B cell (primary cell): ENCODE data around the gene SLC10A6. TPM values are rescaled to one million over a fixed set of nuclear protein-coding genes. Genes with fewer than 3 reads are reported as not detected.

Experiments used
- ATAC-seq: fragments of 200-7000 bp; cut with Tn5 transposase; one replicate; pipeline ENCODE4 v1.10.0; 2021; ENCODE audit warnings: low read depth, mild to moderate bottlenecking, moderate number of reproducible peaks, moderate library complexity
- CTCF ChIA-PET: fragments of 350-600 bp; sonication (Branson Sonifier 250); formaldehyde crosslinking; loops from one replicate; lab custom pipeline; 2021; ENCODE audit warnings: antibody characterized with exemption, inconsistent platforms; lab: Charles Lee
- POLR2A ChIA-PET: fragments of 350-600 bp; sonication (Branson Sonifier 250); formaldehyde crosslinking; loops from one replicate; lab custom pipeline; 2021; ENCODE audit warnings: antibody characterized with exemption; lab: Charles Lee
- DNase-seq: peaks from one replicate; pipeline ENCODE4 v3.0.0; 2013
- H2AFZ ChIP-seq: 2 replicates; pipeline ENCODE4 v1.6.1; 2012; ENCODE audit warnings: mild to moderate bottlenecking, low read depth, low read length; ENCODE audit not compliant: insufficient read depth, poor library complexity, severe bottlenecking
- H3K27ac ChIP-seq, 2 donors: 1 replicate in 1 of 2; 2 replicates in 1 of 2; pipeline ENCODE4 v1.5.1; 2012 to 2013; ENCODE audit warnings: low read length in 2 of 2, mild to moderate bottlenecking in 2 of 2, moderate library complexity in 1 of 2
- H3K27me3 ChIP-seq, 4 experiments: fragments of 200-600 bp in 1 of 4; sonication (generic) in 1 of 4; replicated peaks in 1 of 4; 1 replicate in 2 of 4; 2 replicates in 2 of 4; pipeline versions ENCODE4 v1.6.1 to v1.7.0; 2013 to 2016; ENCODE audit warnings: low read length in 3 of 4, mild to moderate bottlenecking in 2 of 4, mixed read lengths in 1 of 4, moderate library complexity in 1 of 4; ENCODE audit not compliant: insufficient read depth in 4 of 4, control insufficient read depth in 3 of 4; ENCODE audit errors: control extremely low read depth in 1 of 4
- H3K36me3 ChIP-seq, 2 experiments: replicated peaks in 1 of 2; 1 replicate in 1 of 2; 2 replicates in 1 of 2; pipeline versions ENCODE4 v1.6.1 to v1.7.1; 2013; ENCODE audit warnings: low read length in 1 of 2; ENCODE audit not compliant: insufficient read depth in 2 of 2, control insufficient read depth in 1 of 2; ENCODE audit errors: control extremely low read depth in 1 of 2, extremely low read depth in 1 of 2
- H3K4me1 ChIP-seq, 2 donors: fragments of 200-600 bp in 1 of 2; sonication (generic) in 1 of 2; 1 replicate in 1 of 2; 2 replicates in 1 of 2; pipeline versions ENCODE4 v1.5.1 to v1.6.1; 2013 to 2017; ENCODE audit warnings: low read length in 2 of 2; ENCODE audit not compliant: control insufficient read depth in 2 of 2, insufficient read depth in 2 of 2
- H3K4me2 ChIP-seq: replicated peaks from 2 replicates; pipeline ENCODE3; 2012; ENCODE audit warnings: mild to moderate bottlenecking, low read depth, low read length; ENCODE audit not compliant: poor library complexity, severe bottlenecking
- H3K4me3 ChIP-seq, 5 experiments: fragments of 200-600 bp in 1 of 5; sonication (generic) in 1 of 5; 1 replicate in 3 of 5; 2 replicates in 2 of 5; pipeline versions ENCODE4 v1.5.1 to v1.7.0; 2011 to 2016; ENCODE audit warnings: low read length in 4 of 5, mild to moderate bottlenecking in 4 of 5, low read depth in 2 of 5, control low read depth in 1 of 5, moderate library complexity in 1 of 5; ENCODE audit not compliant: insufficient read depth in 1 of 5; ENCODE audit errors: control extremely low read depth in 1 of 5, extremely low read depth in 1 of 5
- H3K79me2 ChIP-seq: fragments of 200-600 bp; sonication (generic); one replicate; pipeline ENCODE4 v1.6.0; 2016; ENCODE audit warnings: low read length; ENCODE audit not compliant: control insufficient read depth, insufficient read depth
- H3K9ac ChIP-seq: fragments of 200-600 bp; sonication (generic); 2 replicates; pipeline ENCODE4 v1.6.1; 2017; ENCODE audit warnings: mild to moderate bottlenecking, low read length, moderate library complexity
- H3K9me3 ChIP-seq, 3 donors: one replicate each; pipeline versions ENCODE4 v1.6.1 to v1.7.1; 2013; ENCODE audit warnings: low read length in 2 of 3; ENCODE audit not compliant: control insufficient read depth in 2 of 3, insufficient read depth in 1 of 3; ENCODE audit errors: control extremely low read depth in 1 of 3
- H4K20me1 ChIP-seq: 2 replicates; pipeline ENCODE4 v1.6.0; 2012; ENCODE audit warnings: mild to moderate bottlenecking, low read length; ENCODE audit not compliant: insufficient read depth, control insufficient read depth, poor library complexity, severe bottlenecking
- H3K27ac Mint-ChIP-seq: one replicate; pipeline ENCODE4 v1.8.0; 2021; ENCODE audit warnings: mixed read lengths
- H3K27me3 Mint-ChIP-seq: one replicate; pipeline ENCODE4 v1.8.0; 2021; ENCODE audit warnings: mixed read lengths
- H3K4me1 Mint-ChIP-seq: one replicate; pipeline ENCODE4 v1.8.0; 2021; ENCODE audit warnings: mixed read lengths
- H3K4me3 Mint-ChIP-seq: one replicate; pipeline ENCODE4 v1.8.0; 2021; ENCODE audit warnings: mixed read lengths
- H3K9me3 Mint-ChIP-seq: one replicate; pipeline ENCODE4 v1.8.0; 2022; ENCODE audit warnings: mixed read lengths; ENCODE audit not compliant: insufficient read depth
- EZH2 ChIP-seq: IDR thresholded peaks from 2 replicates; pipeline ENCODE4 v1.6.1; 2012; ENCODE audit warnings: borderline replicate concordance, low read depth, mild to moderate bottlenecking, moderate library complexity, low read length; ENCODE audit not compliant: insufficient read depth, poor library complexity, severe bottlenecking
- WGBS: methylation state at CpG from one replicate; pipeline ENCODE4 v1.1.5; 2013; ENCODE audit warnings: missing lambda C conversion rate; ENCODE audit not compliant: insufficient coverage; 5-methylcytosine and 5-hydroxymethylcytosine counted together
- intact Hi-C: fragments of 100-400 bp; cut with micrococcal nuclease; formaldehyde crosslinking; loops from one replicate; pipeline ENCODE4 v1.10.0; 2022
- polyA plus RNA-seq: library from polyadenylated mRNA; depleted of rRNA; stranded (reverse); fragments of >200 nt; gene quantifications from 2 replicates; pipeline ENCODE4 v1.2.3, GENCODE V29; 2012
- total RNA-seq, 2 donors: library from RNA; stranded (reverse); fragments of 120-200 nt in 1 of 2; gene quantifications; 1 replicate in 1 of 2; 2 replicates in 1 of 2; pipeline versions ENCODE4 v1.2.3 to v1.2.4, GENCODE V29; 2013 to 2022
- TF ChIP-seq, protein P1 (sequence below): fragments of 200-600 bp; IDR thresholded peaks from one replicate; pipeline ENCODE4 v1.8.0; 2022; ENCODE audit warnings: antibody characterized with exemption, mild to moderate bottlenecking

The SLC10A6 gene
- total and polyA plus RNA-seq, 2 donors (not counting 1 experiment from before 2014, with no cell fraction given) = not detected

DNA sequence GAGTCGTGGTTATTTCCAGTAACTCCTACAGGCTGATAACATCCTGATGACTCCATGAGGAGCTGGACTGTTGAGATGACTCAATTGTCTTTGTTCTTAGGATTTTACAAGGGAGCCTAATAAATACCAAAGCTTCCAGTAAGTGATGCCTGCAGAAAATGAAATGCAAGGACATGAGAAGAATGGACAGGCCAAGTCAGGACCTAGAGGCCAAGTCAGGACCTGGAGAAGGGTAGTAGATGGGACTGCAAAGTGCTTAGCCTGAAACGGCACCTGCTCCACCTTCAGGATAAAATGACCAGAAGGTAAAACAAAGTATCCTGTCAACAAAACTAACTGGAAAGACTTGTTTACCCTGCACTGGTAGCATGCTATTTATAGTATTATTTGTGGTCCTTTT lies 6.4 kb upstream of the SLC10A6 start:
- no peak overlapping the region for H3K27ac ChIP-seq
- DNase-seq (no peak), ATAC-seq (no peak)
- no peak overlapping the region for H3K4me2 ChIP-seq
- intact Hi-C loops = no loop called here
- no peak overlapping the region for H3K4me3 ChIP-seq
- H3K27me3 ChIP-seq = no peaks in the 10 kb centered on the region
- H3K9ac ChIP-seq = no peak overlapping the region
- Mint-ChIP-seq H3K9me3 (no peaks in the 10 kb centered on the region), H3K27me3 (no peaks in the 10 kb centered on the region), H3K4me1 (no peaks in the 10 kb centered on the region), H3K4me3 (no peak overlapping the region), H3K27ac (no peak overlapping the region)
- H3K4me1 ChIP-seq = no peaks in the 10 kb centered on the region
- no peak for TF ChIP-seq EZH2
- TF ChIP-seq, protein P1, sequence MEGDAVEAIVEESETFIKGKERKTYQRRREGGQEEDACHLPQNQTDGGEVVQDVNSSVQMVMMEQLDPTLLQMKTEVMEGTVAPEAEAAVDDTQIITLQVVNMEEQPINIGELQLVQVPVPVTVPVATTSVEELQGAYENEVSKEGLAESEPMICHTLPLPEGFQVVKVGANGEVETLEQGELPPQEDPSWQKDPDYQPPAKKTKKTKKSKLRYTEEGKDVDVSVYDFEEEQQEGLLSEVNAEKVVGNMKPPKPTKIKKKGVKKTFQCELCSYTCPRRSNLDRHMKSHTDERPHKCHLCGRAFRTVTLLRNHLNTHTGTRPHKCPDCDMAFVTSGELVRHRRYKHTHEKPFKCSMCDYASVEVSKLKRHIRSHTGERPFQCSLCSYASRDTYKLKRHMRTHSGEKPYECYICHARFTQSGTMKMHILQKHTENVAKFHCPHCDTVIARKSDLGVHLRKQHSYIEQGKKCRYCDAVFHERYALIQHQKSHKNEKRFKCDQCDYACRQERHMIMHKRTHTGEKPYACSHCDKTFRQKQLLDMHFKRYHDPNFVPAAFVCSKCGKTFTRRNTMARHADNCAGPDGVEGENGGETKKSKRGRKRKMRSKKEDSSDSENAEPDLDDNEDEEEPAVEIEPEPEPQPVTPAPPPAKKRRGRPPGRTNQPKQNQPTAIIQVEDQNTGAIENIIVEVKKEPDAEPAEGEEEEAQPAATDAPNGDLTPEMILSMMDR = no peak
- H3K36me3 ChIP-seq = no peaks in the 10 kb centered on the region
- WGBS = no CpG with 5 or more reads among the region's 2 CpGs
- no peaks in the 10 kb centered on the region for H4K20me1 ChIP-seq
- CTCF ChIA-PET = no interaction called here
- no peak overlapping the region for H2AFZ ChIP-seq
- no peaks in the 10 kb centered on the region for H3K9me3 ChIP-seq
- no peaks in the 10 kb centered on the region for H3K79me2 ChIP-seq
- POLR2A ChIA-PET = no interaction called here

DNA sequence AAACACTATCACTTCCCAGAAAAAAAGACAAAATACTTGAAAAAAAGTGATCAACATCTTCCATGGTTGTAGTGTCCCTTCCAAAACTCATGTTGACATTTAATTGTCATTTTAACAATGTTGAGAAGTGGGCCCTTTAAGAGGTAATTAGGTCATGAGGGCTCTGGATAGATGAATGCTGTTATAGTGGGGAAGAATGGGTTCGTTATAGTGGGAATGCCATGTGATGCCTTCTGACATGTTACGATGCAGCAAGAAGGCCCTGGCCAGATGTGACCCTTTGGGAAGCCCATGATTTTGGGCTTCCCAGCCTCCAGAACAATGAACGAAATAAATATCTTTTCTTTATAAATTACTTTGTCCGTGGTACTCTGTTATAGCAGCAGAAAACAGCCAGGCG lies 4.0 kb upstream of the SLC10A6 start:
- H2AFZ ChIP-seq = no peak overlapping the region
- H3K9me3 ChIP-seq = no peaks in the 10 kb centered on the region
- no peak overlapping the region for H3K4me2 ChIP-seq
- H3K4me1 ChIP-seq = no peaks in the 10 kb centered on the region
- 94% methylated on average over 4 of the region's 5 CpGs for WGBS
- H3K27ac ChIP-seq = no peak overlapping the region
- Mint-ChIP-seq H3K9me3 (no peaks in the 10 kb centered on the region), H3K4me1 (no peaks in the 10 kb centered on the region), H3K4me3 (no peak overlapping the region), H3K27ac (no peak overlapping the region), H3K27me3 (no peaks in the 10 kb centered on the region)
- no peaks in the 10 kb centered on the region for H3K27me3 ChIP-seq
- ATAC-seq (no peak), DNase-seq (no peak)
- no peaks in the 10 kb centered on the region for H3K36me3 ChIP-seq
- ChIA-PET CTCF (no interaction called here), POLR2A (no interaction called here)
- intact Hi-C loops = no loop called here
- no peak overlapping the region for H3K9ac ChIP-seq
- no peaks in the 10 kb centered on the region for H4K20me1 ChIP-seq
- no peak for TF ChIP-seq EZH2
- TF ChIP-seq, protein P1 = no peak
- no peak overlapping the region for H3K4me3 ChIP-seq
- no peaks in the 10 kb centered on the region for H3K79me2 ChIP-seq
